B cell (primary cell): ENCODE data around the gene LAMA3. TPM values are rescaled to one million over a fixed set of nuclear protein-coding genes. Genes with fewer than 3 reads are reported as not detected.
A peak's percentile ranks its signal among the peaks of the same experiment; 100 is the strongest.

Experiments
- ATAC-seq: fragments of 200-7000 bp; cut with Tn5 transposase; one replicate; pipeline ENCODE4 v1.10.0; 2021; ENCODE audit warnings: low read depth, mild to moderate bottlenecking, moderate number of reproducible peaks, moderate library complexity
- CTCF ChIA-PET: fragments of 350-600 bp; sonication (Branson Sonifier 250); formaldehyde crosslinking; loops from one replicate; lab custom pipeline; 2021; ENCODE audit warnings: antibody characterized with exemption, inconsistent platforms; lab: Charles Lee
- POLR2A ChIA-PET: fragments of 350-600 bp; sonication (Branson Sonifier 250); formaldehyde crosslinking; loops from one replicate; lab custom pipeline; 2021; ENCODE audit warnings: antibody characterized with exemption; lab: Charles Lee
- DNase-seq: peaks from one replicate; pipeline ENCODE4 v3.0.0; 2013
- H2AFZ ChIP-seq: 2 replicates; pipeline ENCODE4 v1.6.1; 2012; ENCODE audit warnings: mild to moderate bottlenecking, low read depth, low read length; ENCODE audit not compliant: insufficient read depth, poor library complexity, severe bottlenecking
- H3K27ac ChIP-seq, 2 donors: 1 replicate in 1 of 2; 2 replicates in 1 of 2; pipeline ENCODE4 v1.5.1; 2012 to 2013; ENCODE audit warnings: low read length in 2 of 2, mild to moderate bottlenecking in 2 of 2, moderate library complexity in 1 of 2
- H3K27me3 ChIP-seq, 4 experiments: fragments of 200-600 bp in 1 of 4; sonication (generic) in 1 of 4; replicated peaks in 1 of 4; 1 replicate in 2 of 4; 2 replicates in 2 of 4; pipeline versions ENCODE4 v1.6.1 to v1.7.0; 2013 to 2016; ENCODE audit warnings: low read length in 3 of 4, mild to moderate bottlenecking in 2 of 4, mixed read lengths in 1 of 4, moderate library complexity in 1 of 4; ENCODE audit not compliant: insufficient read depth in 4 of 4, control insufficient read depth in 3 of 4; ENCODE audit errors: control extremely low read depth in 1 of 4
- H3K36me3 ChIP-seq, 2 experiments: replicated peaks in 1 of 2; 1 replicate in 1 of 2; 2 replicates in 1 of 2; pipeline versions ENCODE4 v1.6.1 to v1.7.1; 2013; ENCODE audit warnings: low read length in 1 of 2; ENCODE audit not compliant: insufficient read depth in 2 of 2, control insufficient read depth in 1 of 2; ENCODE audit errors: control extremely low read depth in 1 of 2, extremely low read depth in 1 of 2
- H3K4me1 ChIP-seq, 2 donors: fragments of 200-600 bp in 1 of 2; sonication (generic) in 1 of 2; 1 replicate in 1 of 2; 2 replicates in 1 of 2; pipeline versions ENCODE4 v1.5.1 to v1.6.1; 2013 to 2017; ENCODE audit warnings: low read length in 2 of 2; ENCODE audit not compliant: control insufficient read depth in 2 of 2, insufficient read depth in 2 of 2
- H3K4me2 ChIP-seq: replicated peaks from 2 replicates; pipeline ENCODE3; 2012; ENCODE audit warnings: mild to moderate bottlenecking, low read depth, low read length; ENCODE audit not compliant: poor library complexity, severe bottlenecking
- H3K4me3 ChIP-seq, 5 experiments: fragments of 200-600 bp in 1 of 5; sonication (generic) in 1 of 5; 1 replicate in 3 of 5; 2 replicates in 2 of 5; pipeline versions ENCODE4 v1.5.1 to v1.7.0; 2011 to 2016; ENCODE audit warnings: low read length in 4 of 5, mild to moderate bottlenecking in 4 of 5, low read depth in 2 of 5, control low read depth in 1 of 5, moderate library complexity in 1 of 5; ENCODE audit not compliant: insufficient read depth in 1 of 5; ENCODE audit errors: control extremely low read depth in 1 of 5, extremely low read depth in 1 of 5
- H3K79me2 ChIP-seq: fragments of 200-600 bp; sonication (generic); one replicate; pipeline ENCODE4 v1.6.0; 2016; ENCODE audit warnings: low read length; ENCODE audit not compliant: control insufficient read depth, insufficient read depth
- H3K9ac ChIP-seq: fragments of 200-600 bp; sonication (generic); 2 replicates; pipeline ENCODE4 v1.6.1; 2017; ENCODE audit warnings: mild to moderate bottlenecking, low read length, moderate library complexity
- H3K9me3 ChIP-seq, 3 donors: one replicate each; pipeline versions ENCODE4 v1.6.1 to v1.7.1; 2013; ENCODE audit warnings: low read length in 2 of 3; ENCODE audit not compliant: control insufficient read depth in 2 of 3, insufficient read depth in 1 of 3; ENCODE audit errors: control extremely low read depth in 1 of 3
- H4K20me1 ChIP-seq: 2 replicates; pipeline ENCODE4 v1.6.0; 2012; ENCODE audit warnings: mild to moderate bottlenecking, low read length; ENCODE audit not compliant: insufficient read depth, control insufficient read depth, poor library complexity, severe bottlenecking
- H3K27ac Mint-ChIP-seq: one replicate; pipeline ENCODE4 v1.8.0; 2021; ENCODE audit warnings: mixed read lengths
- H3K27me3 Mint-ChIP-seq: one replicate; pipeline ENCODE4 v1.8.0; 2021; ENCODE audit warnings: mixed read lengths
- H3K4me1 Mint-ChIP-seq: one replicate; pipeline ENCODE4 v1.8.0; 2021; ENCODE audit warnings: mixed read lengths
- H3K4me3 Mint-ChIP-seq: one replicate; pipeline ENCODE4 v1.8.0; 2021; ENCODE audit warnings: mixed read lengths
- H3K9me3 Mint-ChIP-seq: one replicate; pipeline ENCODE4 v1.8.0; 2022; ENCODE audit warnings: mixed read lengths; ENCODE audit not compliant: insufficient read depth
- CTCF ChIP-seq: fragments of 200-600 bp; IDR thresholded peaks from one replicate; pipeline ENCODE4 v1.8.0; 2022; ENCODE audit warnings: antibody characterized with exemption, mild to moderate bottlenecking
- EZH2 ChIP-seq: IDR thresholded peaks from 2 replicates; pipeline ENCODE4 v1.6.1; 2012; ENCODE audit warnings: borderline replicate concordance, low read depth, mild to moderate bottlenecking, moderate library complexity, low read length; ENCODE audit not compliant: insufficient read depth, poor library complexity, severe bottlenecking
- WGBS: methylation state at CpG from one replicate; pipeline ENCODE4 v1.1.5; 2013; ENCODE audit warnings: missing lambda C conversion rate; ENCODE audit not compliant: insufficient coverage; 5-methylcytosine and 5-hydroxymethylcytosine counted together
- intact Hi-C: fragments of 100-400 bp; cut with micrococcal nuclease; formaldehyde crosslinking; loops from one replicate; pipeline ENCODE4 v1.10.0; 2022
- polyA plus RNA-seq: library from polyadenylated mRNA; depleted of rRNA; stranded (reverse); fragments of >200 nt; gene quantifications from 2 replicates; pipeline ENCODE4 v1.2.3, GENCODE V29; 2012
- total RNA-seq, 2 donors: library from RNA; stranded (reverse); fragments of 120-200 nt in 1 of 2; gene quantifications; 1 replicate in 1 of 2; 2 replicates in 1 of 2; pipeline versions ENCODE4 v1.2.3 to v1.2.4, GENCODE V29; 2013 to 2022

LAMA3 gene
- total and polyA plus RNA-seq, 2 donors (not counting 1 experiment from before 2014, with no cell fraction given), result 0.03 to 0.32 TPM

- Mint-ChIP-seq H3K27me3 (no peaks in the 10 kb centered on the region), H3K4me1 (peaks cover 9% of the 10 kb centered on the region), H3K9me3 (no peaks in the 10 kb centered on the region), H3K27ac (no peak overlapping the region), H3K4me3 (no peak overlapping the region)
- POLR2A ChIA-PET, result no interaction called here
- no peak overlapping the region for H3K4me3 ChIP-seq
- peaks cover 0 to 2% (median 0%) of the 10 kb centered on the region in 4 experiments for H3K27me3 ChIP-seq
- no peaks in the 10 kb centered on the region for H3K36me3 ChIP-seq
- no peak overlapping the region for H3K27ac ChIP-seq
- no peaks in the 10 kb centered on the region for H3K9me3 ChIP-seq
- TF ChIP-seq EZH2, result no peak
- TF ChIP-seq CTCF, result no peak
- H4K20me1 ChIP-seq, result no peaks in the 10 kb centered on the region
- CTCF ChIA-PET, result no interaction called here
- H2AFZ ChIP-seq, result peak overlapping the region; percentile 16
- peaks cover 5% of the 10 kb centered on the region in 2 donors for H3K4me1 ChIP-seq
- no peak for DNase-seq
- no peaks in the 10 kb centered on the region for H3K79me2 ChIP-seq
- intact Hi-C loops, result loop anchor here (2.0 kb wide), 1 partner anchor 14 kb away; no protein-coding TSS in a partner anchor
- no peak for ATAC-seq
- no peak overlapping the region for H3K9ac ChIP-seq
- WGBS, result 33% methylated on average over 10 of the region's 13 CpGs
- H3K4me2 ChIP-seq, result no peak overlapping the region
These were observed 305.9 kb downstream of the LAMA3 start for GRCh38 chr18:23995180-23995579.

DNA sequence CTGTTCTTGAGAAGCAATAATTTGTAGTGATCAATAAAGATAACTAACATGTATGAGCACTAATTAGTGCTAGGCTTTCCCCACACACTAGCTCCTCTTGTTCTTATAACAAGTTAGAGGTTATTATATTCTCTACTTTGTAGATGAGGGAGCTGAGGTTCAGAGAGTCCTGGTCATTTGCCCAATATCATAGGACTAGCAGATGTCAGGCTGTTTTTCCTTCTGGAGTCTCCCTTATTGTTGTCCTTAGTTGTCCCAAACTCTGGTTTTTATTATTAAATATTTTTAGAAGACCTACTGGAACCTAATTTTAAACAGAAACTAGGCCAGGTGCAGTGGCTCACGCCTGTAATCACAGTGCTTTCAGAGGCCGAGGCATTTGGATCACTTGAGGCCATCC lies 308.8 kb downstream of the LAMA3 start:
- no peak overlapping the region for H2AFZ ChIP-seq
- ChIA-PET CTCF (interaction anchor here (0.7 to 1.4 kb wide), 4 partner anchors 31 to 220 kb away, joined by 3 to 7 read pairs (median 4); no protein-coding TSS in a partner anchor), POLR2A (interaction anchor here (0.7 kb wide), 1 partner anchor 20 kb away, joined by 9 read pairs; no protein-coding TSS in a partner anchor)
- 86% methylated on average over 2 of the region's 2 CpGs for WGBS
- no peaks in the 10 kb centered on the region for H3K9me3 ChIP-seq
- H3K79me2 ChIP-seq, result no peaks in the 10 kb centered on the region
- DNase-seq (no peak), ATAC-seq (no peak)
- H3K27me3 Mint-ChIP-seq, result no peaks in the 10 kb centered on the region
- no peak for TF ChIP-seq CTCF
- TF ChIP-seq EZH2, result no peak
- no peak overlapping the region for H3K4me3 Mint-ChIP-seq
- H3K27ac Mint-ChIP-seq, result no peak overlapping the region
- H3K27me3 ChIP-seq, result peaks cover 0 to 2% (median 0%) of the 10 kb centered on the region in 4 experiments
- intact Hi-C loops, result no loop called here
- no peaks in the 10 kb centered on the region for H4K20me1 ChIP-seq
- no peak overlapping the region for H3K4me3 ChIP-seq
- no peaks in the 10 kb centered on the region for H3K9me3 Mint-ChIP-seq
- H3K4me2 ChIP-seq, result no peak overlapping the region
- no peaks in the 10 kb centered on the region for H3K36me3 ChIP-seq
- peaks cover 26% of the 10 kb centered on the region for H3K4me1 Mint-ChIP-seq
- peaks cover 5% of the 10 kb centered on the region in 2 donors for H3K4me1 ChIP-seq
- no peak overlapping the region for H3K9ac ChIP-seq
- H3K27ac ChIP-seq, result no peak overlapping the region
